Astrocyte (in vitro differentiated cells and primary cell): Measurements from ENCODE around the gene ATP11A. TPM values are rescaled to one million over a fixed set of nuclear protein-coding genes. Genes with fewer than 3 reads are reported as not detected.

Experiments
- DNase-seq: peaks from one replicate; pipeline ENCODE4 v3.0.0-alpha.2; 2010; ENCODE audit warnings: low read depth
- FAIRE-seq: peaks from 2 replicates; lab custom pipeline; 2011; peaks lifted over from hg19 to GRCh38; lab: Jason Lieb, UNC
- H2AFZ ChIP-seq: 2 replicates; pipeline ENCODE4 v1.6.0; 2012; ENCODE audit warnings: low read depth, low read length, inconsistent platforms
- H3K27ac ChIP-seq: 2 replicates; pipeline ENCODE4 v1.5.1; 2011; ENCODE audit warnings: low read depth, low read length, inconsistent platforms
- H3K27me3 ChIP-seq: 2 replicates; pipeline ENCODE4 v1.6.0; 2011; ENCODE audit warnings: low read length, inconsistent platforms; ENCODE audit not compliant: insufficient read depth
- H3K36me3 ChIP-seq: 2 replicates; pipeline ENCODE4 v1.5.1; 2011; ENCODE audit warnings: low read length, inconsistent platforms; ENCODE audit not compliant: insufficient read depth
- H3K4me1 ChIP-seq: 2 replicates; pipeline ENCODE4 v1.5.1; 2011; ENCODE audit warnings: low read length, inconsistent platforms; ENCODE audit not compliant: insufficient read depth
- H3K4me2 ChIP-seq: 2 replicates; pipeline ENCODE4 v1.6.0; 2012; ENCODE audit warnings: low read length, inconsistent platforms
- H3K4me3 ChIP-seq: 2 replicates; pipeline ENCODE4 v1.5.1; 2011; ENCODE audit warnings: low read depth, mild to moderate bottlenecking, low read length, inconsistent platforms; ENCODE audit not compliant: insufficient read depth
- H3K79me2 ChIP-seq: 2 replicates; pipeline ENCODE4 v1.6.0; 2012; ENCODE audit warnings: mild to moderate bottlenecking, low read length, inconsistent platforms; ENCODE audit not compliant: insufficient read depth
- H3K9ac ChIP-seq: 2 replicates; pipeline ENCODE4 v1.6.0; 2012; ENCODE audit warnings: mild to moderate bottlenecking, low read length, inconsistent platforms
- H3K9me3 ChIP-seq: 2 replicates; pipeline ENCODE4 v1.5.1; 2012; ENCODE audit warnings: low read depth, mild to moderate bottlenecking, low read length, inconsistent platforms; ENCODE audit not compliant: insufficient read depth
- H4K20me1 ChIP-seq: 2 replicates; pipeline ENCODE4 v1.6.0; 2012; ENCODE audit warnings: low read length, inconsistent platforms; ENCODE audit not compliant: insufficient read depth
- H3K27ac Mint-ChIP-seq: one replicate; pipeline ENCODE4 v1.8.0; 2021; ENCODE audit warnings: mild to moderate bottlenecking, mixed read lengths; ENCODE audit not compliant: unreplicated experiment
- H3K27me3 Mint-ChIP-seq: one replicate; pipeline ENCODE4 v1.8.0; 2021; ENCODE audit warnings: low read depth, mixed read lengths; ENCODE audit not compliant: unreplicated experiment
- H3K36me3 Mint-ChIP-seq: one replicate; pipeline ENCODE4 v1.8.0; 2021; ENCODE audit warnings: low read depth, mixed read lengths; ENCODE audit not compliant: unreplicated experiment
- H3K4me1 Mint-ChIP-seq: one replicate; pipeline ENCODE4 v1.8.0; 2021; ENCODE audit warnings: low read depth, mixed read lengths; ENCODE audit not compliant: unreplicated experiment
- H3K4me3 Mint-ChIP-seq: one replicate; pipeline ENCODE4 v1.8.0; 2021; ENCODE audit warnings: mild to moderate bottlenecking, moderate library complexity, mixed read lengths; ENCODE audit not compliant: unreplicated experiment
- H3K9me3 Mint-ChIP-seq: one replicate; pipeline ENCODE4 v1.8.0; 2021; ENCODE audit warnings: mild to moderate bottlenecking, mixed read lengths; ENCODE audit not compliant: unreplicated experiment
- CTCF ChIP-seq: IDR thresholded peaks from 2 replicates; pipeline ENCODE4 v1.5.1; 2011; ENCODE audit warnings: low read depth, mild to moderate bottlenecking, inconsistent platforms, low read length, moderate library complexity; ENCODE audit not compliant: insufficient read depth
- EZH2 ChIP-seq: IDR thresholded peaks from 2 replicates; pipeline ENCODE4 v1.6.1; 2012; ENCODE audit warnings: mild to moderate bottlenecking, low read length, inconsistent platforms; ENCODE audit not compliant: insufficient read depth
- total RNA-seq: library from RNA; stranded (reverse); gene quantifications from 2 replicates; pipeline ENCODE4 v1.2.1, GENCODE V29; 2021

The ATP11A gene
- total RNA-seq, 1 donor from 2014 or later = 38.9 TPM

GRCh38 chr13:112693831-112694497 is 4.1 kb downstream of the ATP11A start:
- Histone ChIP-seq H4K20me1 (peaks cover 21% of the 10 kb centered on the region), H3K9ac (no peak overlapping the region), H3K79me2 (peaks cover 12% of the 10 kb centered on the region), H3K36me3 (no peaks in the 10 kb centered on the region), H2AFZ (no peak overlapping the region), H3K4me3 (no peak overlapping the region), H3K4me2 (no peak overlapping the region), H3K4me1 (peaks cover 6% of the 10 kb centered on the region), H3K27ac (no peak overlapping the region), H3K9me3 (no peaks in the 10 kb centered on the region), H3K27me3 (peaks cover 16% of the 10 kb centered on the region)
- Mint-ChIP-seq H3K4me3 (no peak overlapping the region), H3K36me3 (no peaks in the 10 kb centered on the region), H3K27ac (peak overlapping the region; percentile 44), H3K4me1 (peaks cover 24% of the 10 kb centered on the region), H3K27me3 (no peaks in the 10 kb centered on the region), H3K9me3 (no peaks in the 10 kb centered on the region)
- peak; percentile 45 for FAIRE-seq
- DNase-seq = peak; percentile 84
- no peak for TF ChIP-seq EZH2
- TF ChIP-seq CTCF = no peak

GRCh38 chr13:112695121-112695520 is 5.3 kb downstream of the ATP11A start:
- Histone ChIP-seq H3K4me3 (no peak overlapping the region), H3K27me3 (peaks cover 16% of the 10 kb centered on the region), H3K27ac (no peak overlapping the region), H3K79me2 (peaks cover 12% of the 10 kb centered on the region), H3K9me3 (no peaks in the 10 kb centered on the region), H3K4me1 (peaks cover 6% of the 10 kb centered on the region), H2AFZ (no peak overlapping the region), H3K4me2 (no peak overlapping the region), H3K9ac (no peak overlapping the region), H4K20me1 (peaks cover 21% of the 10 kb centered on the region), H3K36me3 (no peaks in the 10 kb centered on the region)
- TF ChIP-seq CTCF (no peak), EZH2 (no peak)
- Mint-ChIP-seq H3K27ac (no peak overlapping the region), H3K36me3 (peaks cover 2% of the 10 kb centered on the region), H3K27me3 (no peaks in the 10 kb centered on the region), H3K9me3 (no peaks in the 10 kb centered on the region), H3K4me3 (no peak overlapping the region), H3K4me1 (peaks cover 26% of the 10 kb centered on the region)
- DNase-seq = no peak
- no peak for FAIRE-seq
